M059J (cell line): ENCODE results near the gene CLDN20. TPM values are rescaled to one million over a fixed set of nuclear protein-coding genes. Genes with fewer than 3 reads are reported as not detected.

Source experiments
- DNase-seq: peaks from one replicate; pipeline ENCODE4 v3.0.0-alpha.2; 2012; ENCODE audit warnings: low read depth
- total RNA-seq: library from RNA; depleted of rRNA; stranded (reverse); fragments of >200 nt; shearing (Covaris generic); gene quantifications from 2 replicates; pipeline ENCODE4 v1.2.3, GENCODE V29; 2014

The CLDN20 gene
- total RNA-seq, 1 experiment from 2014 or later = not detected

DNA sequence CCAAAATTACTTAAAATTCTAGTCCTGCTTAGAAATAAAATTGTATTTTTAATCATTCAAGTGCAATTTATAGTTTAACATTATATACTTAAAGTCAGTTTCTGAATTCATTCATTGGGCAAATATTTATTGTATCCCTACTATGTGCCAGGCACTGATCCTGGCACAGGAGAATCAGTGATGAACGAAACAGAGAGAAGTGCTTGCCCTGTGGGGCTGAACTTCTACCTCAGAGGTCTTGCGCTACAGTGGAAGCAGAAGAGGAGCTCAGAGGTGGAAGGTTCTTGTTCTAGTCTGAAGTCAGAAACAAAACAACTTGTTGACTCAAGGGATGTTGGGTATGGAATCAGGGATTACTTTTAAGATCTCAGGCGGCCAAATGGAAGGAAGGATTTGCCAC lies 6.0 kb downstream of the CLDN20 start:
- no peak for DNase-seq

- no peak for DNase-seq
Measured at GRCh38 chr6:155270561-155271091, 6.8 kb downstream of the CLDN20 start.

DNA sequence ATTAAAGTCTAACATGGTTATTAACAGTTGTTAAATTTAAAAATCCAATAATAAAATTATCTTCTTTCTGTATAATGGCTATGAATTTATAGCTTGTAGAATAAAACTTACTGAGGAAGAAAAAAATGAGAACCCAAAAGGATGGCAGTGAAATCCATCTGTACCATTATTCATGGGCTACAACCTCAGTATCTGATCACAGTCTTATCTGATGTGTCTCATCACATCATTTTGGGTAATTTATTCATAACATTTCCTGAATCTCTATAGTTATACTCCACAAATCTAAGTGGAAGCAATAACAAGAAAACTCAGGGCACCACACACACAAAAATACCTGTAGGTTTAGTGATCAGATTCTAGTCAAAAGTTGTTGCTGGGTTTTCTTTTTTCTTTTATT lies 7.3 kb downstream of the CLDN20 start:
- no peak for DNase-seq

DNA sequence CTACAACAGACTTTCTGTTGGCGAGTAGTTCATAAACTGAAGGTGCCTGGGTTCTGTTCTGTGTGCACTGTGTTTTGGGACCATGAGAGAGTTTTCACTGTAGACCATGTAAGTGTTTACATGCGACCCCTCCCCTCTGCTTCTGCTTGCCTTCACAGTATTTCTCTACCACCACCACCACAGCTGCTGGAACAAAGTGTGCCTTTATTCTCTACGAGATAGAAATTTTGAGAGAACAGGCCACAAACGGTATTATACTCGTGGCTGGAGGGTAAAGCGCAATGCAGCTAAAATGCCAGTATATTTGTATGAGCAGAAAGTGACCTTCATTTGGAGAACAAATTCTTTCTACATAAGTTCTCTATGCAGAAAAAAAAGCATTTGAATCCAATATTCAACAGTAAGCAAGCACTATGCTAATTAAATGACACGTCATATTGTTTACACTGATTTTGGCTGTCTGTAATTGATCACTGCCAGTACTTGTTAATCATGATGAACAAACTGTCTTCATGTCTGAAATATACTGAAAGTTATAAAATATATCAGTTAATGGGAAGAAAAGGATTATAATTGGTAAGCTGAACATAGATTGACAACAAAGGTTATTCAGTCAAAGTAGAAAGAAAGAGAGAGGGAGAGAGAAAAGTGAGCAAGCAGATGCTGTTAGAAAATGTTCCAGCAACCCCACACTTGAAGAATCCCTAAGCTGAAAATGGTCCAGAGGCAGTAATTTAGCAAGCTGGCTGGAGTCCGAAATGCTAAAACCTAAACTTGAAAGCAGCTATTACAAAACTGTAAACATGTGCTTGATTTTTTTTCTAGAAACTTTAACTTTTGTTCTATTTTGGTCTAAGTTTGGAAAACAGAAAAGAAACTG lies 8.8 kb downstream of the CLDN20 start:
- DNase-seq = no peak

DNA sequence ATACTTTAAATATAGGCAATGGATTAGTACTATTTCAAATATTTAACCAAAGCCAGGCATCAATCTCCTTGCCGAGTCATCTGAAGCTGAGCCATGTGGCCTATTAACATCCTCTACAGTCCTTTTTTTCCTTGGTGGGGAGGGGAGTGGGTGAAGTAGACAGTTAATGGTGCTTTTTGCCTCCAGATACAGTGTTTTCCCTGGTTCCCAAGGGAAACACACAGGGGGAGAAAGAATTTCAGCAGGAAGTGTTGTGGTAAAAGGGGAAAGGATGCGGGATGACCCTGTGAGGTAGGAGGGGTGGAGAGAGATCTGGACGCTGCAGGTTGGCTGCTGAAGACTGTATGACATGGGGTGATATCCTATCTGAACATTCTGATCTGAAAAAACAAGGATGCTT lies 9.6 kb downstream of the CLDN20 start:
- peak; percentile 99 for DNase-seq

- peak; percentile 22 for DNase-seq
Measured at GRCh38 chr6:155274106-155274505, 10.3 kb downstream of the CLDN20 start.

DNA sequence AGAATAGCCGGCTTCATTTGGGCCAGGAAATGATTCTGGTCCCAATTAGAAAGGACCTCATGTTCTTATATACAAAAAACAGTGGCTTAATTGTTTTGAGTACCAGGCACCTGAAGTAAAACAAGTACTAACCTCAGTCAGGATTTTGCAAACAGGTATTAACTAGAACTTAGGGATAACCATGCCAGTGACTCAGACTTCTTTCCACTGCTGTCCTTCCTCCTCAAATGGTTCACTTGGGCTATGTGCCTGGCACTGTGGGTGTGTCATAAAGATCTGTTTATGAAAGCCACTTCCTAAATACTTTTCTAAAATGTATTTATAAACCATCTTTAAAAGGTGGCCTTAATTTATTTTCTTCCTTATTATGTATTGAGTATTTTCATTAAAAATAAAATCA lies 10.7 kb downstream of the CLDN20 start:
- DNase-seq = peak; percentile 83

DNA sequence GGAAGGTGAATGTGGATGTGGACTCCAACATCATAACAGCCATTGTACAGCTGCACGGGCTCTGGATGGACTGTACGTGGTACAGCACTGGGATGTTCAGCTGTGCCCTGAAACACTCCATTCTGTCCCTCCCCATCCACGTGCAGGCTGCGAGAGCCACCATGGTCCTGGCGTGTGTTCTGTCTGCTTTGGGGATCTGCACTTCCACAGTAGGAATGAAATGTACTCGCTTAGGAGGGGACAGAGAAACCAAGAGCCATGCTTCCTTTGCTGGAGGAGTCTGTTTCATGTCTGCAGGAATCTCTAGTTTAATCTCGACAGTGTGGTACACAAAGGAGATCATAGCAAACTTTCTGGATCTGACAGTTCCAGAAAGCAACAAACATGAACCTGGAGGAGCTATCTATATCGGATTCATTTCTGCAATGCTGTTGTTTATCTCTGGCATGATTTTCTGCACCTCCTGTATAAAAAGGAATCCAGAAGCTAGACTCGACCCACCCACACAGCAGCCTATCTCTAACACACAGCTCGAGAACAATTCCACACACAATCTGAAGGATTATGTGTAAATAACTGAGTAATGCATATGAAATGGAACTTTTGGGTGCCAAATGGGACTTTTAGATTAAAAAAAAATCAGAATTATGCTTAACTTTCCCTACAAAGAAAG lies 12.1 kb downstream of the CLDN20 start:
- no peak for DNase-seq

DNA sequence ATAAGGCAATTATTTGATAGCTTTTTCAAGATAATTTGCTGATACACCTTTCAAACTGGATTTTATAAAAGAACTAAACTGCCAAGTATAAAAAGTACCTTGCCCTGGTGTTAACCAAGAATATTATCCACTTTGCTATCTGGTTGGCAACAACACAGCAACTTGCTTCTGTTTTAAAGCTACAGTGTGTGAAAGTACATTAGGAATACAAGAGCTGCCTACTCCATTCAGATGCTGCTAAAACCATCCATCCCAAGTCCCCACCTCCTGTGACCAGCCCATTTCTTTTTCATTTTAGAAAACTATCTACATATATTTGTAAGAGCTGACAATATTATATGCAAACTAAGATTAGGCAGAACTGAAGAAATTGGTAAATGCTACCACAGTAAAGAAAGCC lies 12.8 kb downstream of the CLDN20 start:
- DNase-seq = no peak

- no peak for DNase-seq
Measured at GRCh38 chr6:155278319-155279049, 14.7 kb downstream of the CLDN20 start.

DNA sequence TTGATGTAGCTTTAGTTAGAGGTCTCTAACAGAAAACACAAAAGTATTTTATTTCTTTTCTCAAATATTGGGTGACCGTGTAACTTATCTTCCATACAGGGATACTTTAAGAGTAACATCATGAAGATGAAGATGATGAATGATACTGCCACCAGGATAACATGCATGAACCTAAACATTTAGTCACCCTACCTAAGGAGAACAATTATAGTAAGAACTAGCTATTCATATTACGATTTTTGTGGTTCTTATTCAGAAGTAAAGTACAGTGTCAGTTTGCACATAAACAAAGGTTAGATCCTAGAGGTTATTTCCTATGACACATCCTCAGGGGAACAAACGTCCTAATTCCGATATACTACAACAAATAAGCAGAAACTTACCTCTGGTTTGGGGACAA lies 21.0 kb downstream of the CLDN20 start:
- no peak for DNase-seq

GRCh38 chr6:155287762-155288161 lies 23.9 kb downstream of the CLDN20 start:
- no peak for DNase-seq

- DNase-seq = no peak
Measured at GRCh38 chr6:155290491-155290890, 26.7 kb downstream of the CLDN20 start.

DNA sequence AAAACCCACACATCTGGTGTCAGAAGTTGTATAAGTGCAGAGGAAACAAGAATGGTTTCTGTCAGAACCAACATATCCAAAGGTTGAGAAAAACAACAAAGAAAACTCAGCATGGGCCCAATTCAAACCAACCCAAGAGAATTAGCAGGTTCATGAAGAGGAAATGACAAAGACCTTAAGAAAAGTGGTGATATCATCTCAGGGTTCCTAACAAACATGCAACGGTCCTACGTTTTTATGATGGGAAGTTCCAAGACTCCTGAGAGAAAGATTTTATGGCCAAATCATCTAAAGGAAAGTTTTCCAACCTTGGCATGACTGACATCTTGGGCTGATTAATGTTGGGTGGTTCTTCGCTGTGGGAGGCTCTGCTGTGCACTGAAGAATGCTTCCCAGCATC lies 27.5 kb downstream of the CLDN20 start:
- no peak for DNase-seq

GRCh38 chr6:155292711-155293110 lies 28.9 kb downstream of the CLDN20 start:
- DNase-seq = no peak

- DNase-seq = no peak
Measured at GRCh38 chr6:155297669-155298068, 33.9 kb downstream of the CLDN20 start.

DNA sequence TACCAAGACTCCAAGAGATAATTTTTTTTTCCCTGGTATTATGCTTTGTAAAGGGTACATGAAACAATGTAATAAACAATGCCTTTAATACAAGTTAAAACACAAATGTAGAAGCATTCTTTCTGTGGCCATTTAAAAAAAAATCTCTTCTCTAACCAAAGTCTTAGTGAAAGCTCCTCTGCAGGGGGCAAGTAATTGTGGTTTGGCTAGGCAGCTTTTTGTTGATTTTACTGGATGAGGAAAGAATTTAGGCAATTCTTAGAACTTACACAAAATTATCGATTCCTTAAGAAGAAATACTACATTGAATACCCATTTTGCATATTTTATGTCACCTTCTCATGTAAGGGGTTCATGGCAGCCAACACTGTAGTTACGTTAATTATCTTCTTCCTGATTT lies 38.1 kb downstream of the CLDN20 start:
- peak; percentile 59 for DNase-seq

GRCh38 chr6:155303361-155303870 lies 39.6 kb downstream of the CLDN20 start:
- peak; percentile 35 for DNase-seq

GRCh38 chr6:155306958-155307357 lies 43.1 kb downstream of the CLDN20 start:
- DNase-seq = no peak

GRCh38 chr6:155309150-155309549 lies 45.3 kb downstream of the CLDN20 start:
- DNase-seq = no peak

- DNase-seq = peak; percentile 79
Measured at GRCh38 chr6:155310596-155310995, 46.8 kb downstream of the CLDN20 start.

DNA sequence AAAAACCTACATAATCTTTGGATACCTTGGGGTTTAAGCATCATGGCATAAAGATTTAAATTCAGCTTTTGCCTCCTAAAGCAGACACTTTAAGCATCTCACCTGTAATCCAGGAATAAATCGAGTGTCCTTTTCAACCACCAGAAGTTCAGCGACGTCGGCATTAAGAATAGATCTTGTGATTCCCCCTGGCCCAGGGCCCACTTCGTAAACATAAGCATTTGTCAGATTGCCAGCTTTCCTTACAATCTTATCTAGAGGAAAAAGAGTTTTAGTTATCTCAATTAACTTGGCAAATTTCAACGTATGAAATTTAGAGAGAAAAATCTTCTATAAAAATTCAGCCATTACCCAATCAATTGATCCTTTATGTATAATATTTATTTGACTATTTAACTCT lies 47.3 kb downstream of the CLDN20 start:
- DNase-seq = no peak
